ENCODE data around the gene PHB1.

DNA sequence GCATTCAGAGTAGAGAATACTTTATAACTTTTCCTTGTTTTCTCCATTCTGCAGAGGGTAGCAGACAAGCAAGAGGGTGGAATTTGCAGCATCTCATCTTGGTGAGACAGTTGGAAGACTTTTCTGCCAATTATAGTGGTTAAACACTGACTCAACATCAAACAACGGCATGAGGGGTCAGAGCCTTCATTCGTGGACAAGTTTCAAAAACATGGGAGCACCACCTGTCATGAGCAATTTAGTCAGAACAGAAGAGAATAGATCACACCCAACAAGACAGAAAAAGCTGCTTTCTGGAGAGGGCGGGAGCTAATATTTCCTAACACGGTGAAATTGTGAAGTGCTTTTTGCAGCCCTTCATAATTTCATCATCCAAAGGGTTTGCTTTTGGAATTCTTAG is 34.8 kb downstream of the PHB1 start:
- no peak for TF ChIP-seq POLR2A (IDR thresholded peaks at IDR 0.05)
- TF ChIP-seq, protein P1, sequence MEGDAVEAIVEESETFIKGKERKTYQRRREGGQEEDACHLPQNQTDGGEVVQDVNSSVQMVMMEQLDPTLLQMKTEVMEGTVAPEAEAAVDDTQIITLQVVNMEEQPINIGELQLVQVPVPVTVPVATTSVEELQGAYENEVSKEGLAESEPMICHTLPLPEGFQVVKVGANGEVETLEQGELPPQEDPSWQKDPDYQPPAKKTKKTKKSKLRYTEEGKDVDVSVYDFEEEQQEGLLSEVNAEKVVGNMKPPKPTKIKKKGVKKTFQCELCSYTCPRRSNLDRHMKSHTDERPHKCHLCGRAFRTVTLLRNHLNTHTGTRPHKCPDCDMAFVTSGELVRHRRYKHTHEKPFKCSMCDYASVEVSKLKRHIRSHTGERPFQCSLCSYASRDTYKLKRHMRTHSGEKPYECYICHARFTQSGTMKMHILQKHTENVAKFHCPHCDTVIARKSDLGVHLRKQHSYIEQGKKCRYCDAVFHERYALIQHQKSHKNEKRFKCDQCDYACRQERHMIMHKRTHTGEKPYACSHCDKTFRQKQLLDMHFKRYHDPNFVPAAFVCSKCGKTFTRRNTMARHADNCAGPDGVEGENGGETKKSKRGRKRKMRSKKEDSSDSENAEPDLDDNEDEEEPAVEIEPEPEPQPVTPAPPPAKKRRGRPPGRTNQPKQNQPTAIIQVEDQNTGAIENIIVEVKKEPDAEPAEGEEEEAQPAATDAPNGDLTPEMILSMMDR (IDR thresholded peaks at IDR 0.05) = no peak
- no peak for TF ChIP-seq POLR2AphosphoS5 (IDR thresholded peaks at IDR 0.05)
